ENCODE data around the gene MUC20.
"Not testable (repeated sequence)": the region's sequence is repeated elsewhere in the genome, so short reads cannot be mapped to it uniquely, and the experiment has no call there.

Gene MUC20

GRCh38 chr3:195692781-195693427 lies 27.9 kb upstream of the MUC20 start:
- Histone ChIP-seq H3K36me3 (ENCODE audit: control insufficient read depth in 5 of 5, insufficient read depth in 5 of 5, low read length in 5 of 5) (peaks cover 0 to 62% (median 44%) of the 10 kb centered on the region in 5 donors), H3K4me1 (ENCODE audit: control insufficient read depth in 5 of 5, insufficient read depth in 5 of 5, low read length in 5 of 5) (peaks cover 0 to 22% (median 14%) of the 10 kb centered on the region in 5 donors), H3K27ac (ENCODE audit: low read depth, low read length) (no peak overlapping the region), H3K27me3 (ENCODE audit: control insufficient read depth in 5 of 5, insufficient read depth in 4 of 5, low read length in 5 of 5) (no peaks in the 10 kb centered on the region), H3K9me3 (ENCODE audit: control insufficient read depth in 5 of 5, low read length in 5 of 5) (no peaks in the 10 kb centered on the region), H3K4me3 (ENCODE audit: low read depth in 1 of 5, low read length in 5 of 5) (no peak overlapping the region), H3K9ac (ENCODE audit: low read length in 5 of 5) (no peak overlapping the region)

- Histone ChIP-seq H3K4me1 (ENCODE audit: control insufficient read depth in 5 of 5, insufficient read depth in 5 of 5, low read length in 5 of 5) (peaks cover 0 to 29% (median 20%) of the 10 kb centered on the region in 5 donors), H3K9me3 (ENCODE audit: control insufficient read depth in 5 of 5, low read length in 5 of 5) (no peaks in the 10 kb centered on the region), H3K27ac (ENCODE audit: low read depth, low read length) (no peak overlapping the region), H3K4me3 (ENCODE audit: low read depth in 1 of 5, low read length in 5 of 5) (no peak overlapping the region), H3K9ac (ENCODE audit: low read length in 5 of 5) (no peak overlapping the region), H3K27me3 (ENCODE audit: control insufficient read depth in 5 of 5, insufficient read depth in 4 of 5, low read length in 5 of 5) (no peaks in the 10 kb centered on the region), H3K36me3 (ENCODE audit: control insufficient read depth in 5 of 5, insufficient read depth in 5 of 5, low read length in 5 of 5) (peaks cover 0 to 62% (median 44%) of the 10 kb centered on the region in 5 donors)
Measured at GRCh38 chr3:195693428-195694216, 27.2 kb upstream of the MUC20 start.

GRCh38 chr3:195694217-195695076 lies 26.3 kb upstream of the MUC20 start:
- not testable (repeated sequence) for H3K9ac ChIP-seq (ENCODE audit: low read length in 5 of 5); H3K9me3 ChIP-seq (ENCODE audit: control insufficient read depth in 5 of 5, low read length in 5 of 5); H3K27me3 ChIP-seq (ENCODE audit: control insufficient read depth in 5 of 5, insufficient read depth in 4 of 5, low read length in 5 of 5); H3K27ac ChIP-seq (ENCODE audit: low read depth, low read length); H3K4me3 ChIP-seq (ENCODE audit: low read depth in 1 of 5, low read length in 5 of 5)
- Histone ChIP-seq H3K36me3 (ENCODE audit: control insufficient read depth in 5 of 5, insufficient read depth in 5 of 5, low read length in 5 of 5) (peaks cover 0 to 54% (median 41%) of the 10 kb centered on the region in 5 donors), H3K4me1 (ENCODE audit: control insufficient read depth in 5 of 5, insufficient read depth in 5 of 5, low read length in 5 of 5) (peaks cover 0 to 25% (median 21%) of the 10 kb centered on the region in 5 donors)

GRCh38 chr3:195696632-195697278 lies 24.0 kb upstream of the MUC20 start:
- Histone ChIP-seq H3K27me3 (ENCODE audit: control insufficient read depth in 5 of 5, insufficient read depth in 4 of 5, low read length in 5 of 5) (no peaks in the 10 kb centered on the region), H3K27ac (ENCODE audit: low read depth, low read length) (no peak overlapping the region), H3K36me3 (ENCODE audit: control insufficient read depth in 5 of 5, insufficient read depth in 5 of 5, low read length in 5 of 5) (peaks cover 5 to 54% (median 39%) of the 10 kb centered on the region in 5 donors), H3K4me1 (ENCODE audit: control insufficient read depth in 5 of 5, insufficient read depth in 5 of 5, low read length in 5 of 5) (peaks cover 0 to 22% (median 19%) of the 10 kb centered on the region in 5 donors), H3K9me3 (ENCODE audit: control insufficient read depth in 5 of 5, low read length in 5 of 5) (no peaks in the 10 kb centered on the region), H3K9ac (ENCODE audit: low read length in 5 of 5) (no peak overlapping the region), H3K4me3 (ENCODE audit: low read depth in 1 of 5, low read length in 5 of 5) (no peak overlapping the region)

GRCh38 chr3:195697582-195698324 lies 23.0 kb upstream of the MUC20 start:
- H3K27ac ChIP-seq (ENCODE audit: low read depth, low read length) = no peak overlapping the region
- peaks cover 0 to 16% (median 13%) of the 10 kb centered on the region in 5 donors for H3K4me1 ChIP-seq (ENCODE audit: control insufficient read depth in 5 of 5, insufficient read depth in 5 of 5, low read length in 5 of 5)
- peaks cover 5 to 44% (median 29%) of the 10 kb centered on the region in 5 donors for H3K36me3 ChIP-seq (ENCODE audit: control insufficient read depth in 5 of 5, insufficient read depth in 5 of 5, low read length in 5 of 5)
- H3K4me3 ChIP-seq (ENCODE audit: low read depth in 1 of 5, low read length in 5 of 5) = no peak overlapping the region
- H3K27me3 ChIP-seq (ENCODE audit: control insufficient read depth in 5 of 5, insufficient read depth in 4 of 5, low read length in 5 of 5) = no peaks in the 10 kb centered on the region
- H3K9me3 ChIP-seq (ENCODE audit: control insufficient read depth in 5 of 5, low read length in 5 of 5) = no peaks in the 10 kb centered on the region
- no peak overlapping the region for H3K9ac ChIP-seq (ENCODE audit: low read length in 5 of 5)

- peaks cover 5 to 39% (median 24%) of the 10 kb centered on the region in 5 donors for H3K36me3 ChIP-seq (ENCODE audit: control insufficient read depth in 5 of 5, insufficient read depth in 5 of 5, low read length in 5 of 5)
- H3K4me3 ChIP-seq (ENCODE audit: low read depth in 1 of 5, low read length in 5 of 5) = no peak overlapping the region
- no peaks in the 10 kb centered on the region for H3K27me3 ChIP-seq (ENCODE audit: control insufficient read depth in 5 of 5, insufficient read depth in 4 of 5, low read length in 5 of 5)
- no peak overlapping the region for H3K9ac ChIP-seq (ENCODE audit: low read length in 5 of 5)
- no peak overlapping the region for H3K27ac ChIP-seq (ENCODE audit: low read depth, low read length)
- peaks cover 0 to 16% (median 13%) of the 10 kb centered on the region in 5 donors for H3K4me1 ChIP-seq (ENCODE audit: control insufficient read depth in 5 of 5, insufficient read depth in 5 of 5, low read length in 5 of 5)
- H3K9me3 ChIP-seq (ENCODE audit: control insufficient read depth in 5 of 5, low read length in 5 of 5) = no peaks in the 10 kb centered on the region
Measured at GRCh38 chr3:195698325-195698646, 22.5 kb upstream of the MUC20 start.

GRCh38 chr3:195698647-195699387 lies 22.0 kb upstream of the MUC20 start:
- no peak overlapping the region for H3K27ac ChIP-seq (ENCODE audit: low read depth, low read length)
- no peak overlapping the region for H3K9ac ChIP-seq (ENCODE audit: low read length in 5 of 5)
- no peaks in the 10 kb centered on the region for H3K27me3 ChIP-seq (ENCODE audit: control insufficient read depth in 5 of 5, insufficient read depth in 4 of 5, low read length in 5 of 5)
- H3K4me3 ChIP-seq (ENCODE audit: low read depth in 1 of 5, low read length in 5 of 5) = no peak overlapping the region
- H3K9me3 ChIP-seq (ENCODE audit: control insufficient read depth in 5 of 5, low read length in 5 of 5) = no peaks in the 10 kb centered on the region
- peaks cover 0 to 16% (median 13%) of the 10 kb centered on the region in 5 donors for H3K4me1 ChIP-seq (ENCODE audit: control insufficient read depth in 5 of 5, insufficient read depth in 5 of 5, low read length in 5 of 5)
- H3K36me3 ChIP-seq (ENCODE audit: control insufficient read depth in 5 of 5, insufficient read depth in 5 of 5, low read length in 5 of 5) = peaks cover 5 to 34% (median 19%) of the 10 kb centered on the region in 5 donors

- H3K4me3 ChIP-seq (ENCODE audit: low read depth in 1 of 5, low read length in 5 of 5) = no peak overlapping the region
- H3K36me3 ChIP-seq (ENCODE audit: control insufficient read depth in 5 of 5, insufficient read depth in 5 of 5, low read length in 5 of 5) = peaks cover 5 to 28% (median 13%) of the 10 kb centered on the region in 5 donors
- peaks cover 0 to 16% (median 13%) of the 10 kb centered on the region in 5 donors for H3K4me1 ChIP-seq (ENCODE audit: control insufficient read depth in 5 of 5, insufficient read depth in 5 of 5, low read length in 5 of 5)
- H3K27ac ChIP-seq (ENCODE audit: low read depth, low read length) = no peak overlapping the region
- H3K27me3 ChIP-seq (ENCODE audit: control insufficient read depth in 5 of 5, insufficient read depth in 4 of 5, low read length in 5 of 5) = no peaks in the 10 kb centered on the region
- H3K9ac ChIP-seq (ENCODE audit: low read length in 5 of 5) = no peak overlapping the region
- no peaks in the 10 kb centered on the region for H3K9me3 ChIP-seq (ENCODE audit: control insufficient read depth in 5 of 5, low read length in 5 of 5)
Measured at GRCh38 chr3:195699388-195699771, 21.4 kb upstream of the MUC20 start.
